GM19324 (cell line): Measurements from ENCODE around the gene SPDYE4.

Experiments
- ATAC-seq: cut with Tn5 transposase; IDR thresholded peaks from one replicate; pipeline ENCODE4 v1.9.1; 2021; ENCODE audit warnings: mild to moderate bottlenecking, moderate library complexity; ENCODE audit not compliant: unreplicated experiment, low FRiP score

SPDYE4 gene

DNA sequence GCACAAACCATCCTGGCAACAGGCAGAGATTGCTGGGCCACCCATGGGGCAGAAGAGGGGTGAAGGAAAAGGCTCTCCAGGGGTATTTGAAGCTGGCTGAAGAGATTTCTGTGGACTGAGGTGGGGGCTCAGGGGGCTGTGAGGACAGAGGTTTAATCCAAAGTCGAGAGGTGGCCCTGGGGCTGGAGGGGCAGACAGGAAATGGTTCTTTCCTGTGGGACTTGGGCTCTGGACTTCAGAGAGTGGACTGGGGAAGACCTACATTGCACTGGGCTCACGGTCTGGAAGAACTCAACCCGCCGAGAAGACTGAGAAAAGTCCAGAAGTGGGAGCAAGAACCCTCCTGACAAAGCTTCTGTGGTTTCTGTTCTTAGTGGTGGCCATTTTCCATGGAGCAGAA is 16.6 kb downstream of the SPDYE4 start:
- ATAC-seq, result no peak

DNA sequence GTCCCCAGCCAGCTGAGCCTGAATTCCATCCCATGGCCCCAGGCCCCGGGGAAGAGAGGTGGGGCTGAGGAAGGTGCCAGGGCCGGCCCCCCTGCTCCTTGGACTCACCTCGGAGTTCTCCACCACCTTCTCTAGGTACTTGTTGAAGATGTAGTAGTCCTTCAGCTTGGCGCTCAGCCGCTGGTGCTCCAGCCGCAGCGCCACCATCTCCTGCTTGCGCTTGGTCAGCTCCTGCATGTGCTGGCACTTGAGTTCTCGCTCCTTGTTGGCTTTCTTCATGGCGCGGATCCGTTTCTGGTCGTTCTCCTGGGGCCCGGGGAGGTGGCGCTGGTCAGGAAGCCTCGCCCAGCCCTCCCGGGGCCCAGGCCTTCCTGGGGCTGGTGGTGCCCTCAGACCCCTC is 17.0 kb downstream of the SPDYE4 start:
- ATAC-seq, result no peak

DNA sequence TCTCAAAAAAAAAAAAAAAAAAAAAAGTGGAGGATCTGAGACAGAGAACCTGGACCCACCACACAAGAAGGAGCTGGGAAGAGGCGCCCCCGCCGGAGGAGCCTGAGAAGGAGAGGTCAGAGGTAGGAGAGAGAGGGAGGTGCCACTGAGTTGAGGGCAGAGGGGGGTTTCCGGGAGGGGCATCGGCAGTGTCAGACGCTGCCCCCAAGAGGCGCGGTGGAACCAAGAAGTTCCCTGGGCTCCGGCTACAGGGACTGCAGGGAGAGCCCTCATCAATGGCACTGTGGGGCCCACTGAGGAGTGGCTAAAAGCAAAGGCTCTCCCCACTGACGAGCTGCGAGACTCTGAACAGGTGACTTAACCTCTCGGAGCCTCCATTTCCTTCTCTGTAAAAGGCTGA is 17.9 kb downstream of the SPDYE4 start:
- no peak for ATAC-seq

DNA sequence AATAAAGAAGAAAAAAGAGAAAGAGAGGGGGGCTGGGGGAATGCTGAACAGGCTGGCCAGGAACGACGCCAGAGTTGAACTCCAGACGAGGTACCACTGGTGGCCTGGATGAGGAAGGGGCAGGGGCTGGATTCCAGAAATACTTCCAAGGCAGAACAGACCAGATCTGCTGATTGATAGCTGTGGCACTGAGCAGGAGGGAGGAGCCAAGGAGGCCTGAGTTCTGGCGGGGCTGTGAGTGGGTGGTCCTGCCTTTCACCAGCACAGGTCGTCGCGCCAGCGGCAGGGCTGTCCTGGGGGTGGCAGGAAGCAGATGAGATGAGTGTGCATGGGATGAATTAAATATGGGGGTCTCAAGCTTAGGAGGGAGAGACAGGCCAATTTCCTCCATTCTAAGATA is 19.2 kb downstream of the SPDYE4 start:
- ATAC-seq, result no peak

DNA sequence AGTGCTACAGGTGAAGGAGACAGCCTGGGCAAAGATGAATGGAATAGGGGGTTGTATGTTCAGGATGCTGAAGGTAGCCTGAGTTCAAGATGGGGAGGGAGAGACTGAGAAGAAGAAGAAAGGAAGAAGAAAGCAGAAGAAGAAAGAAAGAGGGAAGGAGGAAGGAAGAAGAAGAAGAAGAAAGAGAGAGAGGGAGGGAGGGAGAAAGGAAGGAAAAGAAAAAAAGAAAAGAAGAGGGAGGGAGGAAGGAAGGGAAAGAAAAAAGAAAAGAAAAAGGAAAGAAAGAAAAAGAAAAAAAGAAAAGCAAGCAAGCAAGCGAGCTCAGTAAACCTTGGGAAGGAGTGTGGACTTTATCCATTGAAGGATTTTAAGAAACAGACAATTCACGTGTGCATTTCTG is 21.6 kb downstream of the SPDYE4 start:
- no peak for ATAC-seq

DNA sequence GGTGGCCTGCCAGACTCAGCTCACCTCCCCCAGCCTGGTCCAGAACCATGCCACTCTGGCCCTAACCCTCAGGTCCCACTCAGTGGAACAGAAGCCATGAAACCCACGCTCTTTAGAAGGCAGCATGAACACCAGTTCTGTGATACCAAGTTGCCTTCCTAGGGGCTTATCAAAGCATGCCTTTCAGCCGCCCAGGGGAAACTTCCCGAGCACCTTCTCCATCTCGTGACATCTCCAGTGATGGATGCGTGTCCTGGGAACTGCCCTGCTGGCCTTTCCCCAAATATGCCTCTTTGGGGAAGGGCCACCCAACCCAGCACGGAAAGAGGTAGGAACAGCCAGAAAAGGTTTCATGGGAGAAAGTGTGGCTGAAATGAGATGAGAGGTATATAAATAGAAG is 22.0 kb downstream of the SPDYE4 start:
- no peak for ATAC-seq

DNA sequence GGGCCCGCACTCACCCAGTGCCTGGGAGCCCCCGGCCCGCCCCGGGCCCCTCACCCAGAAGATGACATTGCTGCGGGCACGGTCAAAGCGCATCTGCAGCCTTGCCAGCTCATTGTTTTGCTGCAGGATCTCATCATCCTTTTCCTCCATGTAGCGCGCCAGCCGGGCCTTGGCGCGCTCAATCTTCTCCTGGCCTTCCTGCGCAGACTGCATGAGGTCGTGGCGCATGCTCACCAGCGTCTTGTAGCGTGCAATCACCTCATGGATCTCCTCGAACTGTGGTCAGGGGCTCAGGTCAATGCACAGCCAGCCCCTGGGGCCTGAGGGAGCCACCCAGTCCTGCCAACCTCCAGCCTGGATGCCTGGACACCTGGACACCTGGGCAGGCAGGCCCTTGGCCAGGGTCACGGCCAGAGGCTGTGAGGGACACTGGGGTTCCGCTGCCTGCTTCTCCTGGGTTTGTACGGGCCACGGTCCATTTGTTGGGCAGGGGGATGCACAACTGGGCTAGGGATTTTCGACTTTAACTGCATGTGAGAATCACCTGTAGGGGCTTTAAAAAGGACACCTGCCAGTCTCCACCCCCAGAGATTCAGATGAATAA is 22.9 kb downstream of the SPDYE4 start:
- ATAC-seq, result no peak

DNA sequence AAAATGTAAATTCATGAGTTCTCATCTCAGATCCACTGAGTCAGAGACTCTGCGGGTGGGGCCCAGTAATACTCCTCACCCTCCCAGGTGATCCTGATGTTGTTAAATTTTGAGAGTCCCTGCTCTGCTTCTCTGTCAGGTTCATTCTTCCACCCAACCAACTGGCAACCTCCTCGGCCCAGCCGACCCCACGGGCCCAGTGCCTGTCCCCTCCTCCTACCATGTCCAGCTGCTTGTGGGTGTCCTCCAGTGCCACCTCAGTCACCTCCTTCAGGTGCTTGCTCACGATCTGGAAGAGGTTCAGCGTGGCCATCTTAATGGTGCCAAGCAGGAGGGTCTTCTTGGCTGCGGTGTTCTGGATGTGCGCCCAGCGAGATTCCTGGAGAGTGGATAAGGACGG is 23.5 kb downstream of the SPDYE4 start:
- ATAC-seq, result no peak

DNA sequence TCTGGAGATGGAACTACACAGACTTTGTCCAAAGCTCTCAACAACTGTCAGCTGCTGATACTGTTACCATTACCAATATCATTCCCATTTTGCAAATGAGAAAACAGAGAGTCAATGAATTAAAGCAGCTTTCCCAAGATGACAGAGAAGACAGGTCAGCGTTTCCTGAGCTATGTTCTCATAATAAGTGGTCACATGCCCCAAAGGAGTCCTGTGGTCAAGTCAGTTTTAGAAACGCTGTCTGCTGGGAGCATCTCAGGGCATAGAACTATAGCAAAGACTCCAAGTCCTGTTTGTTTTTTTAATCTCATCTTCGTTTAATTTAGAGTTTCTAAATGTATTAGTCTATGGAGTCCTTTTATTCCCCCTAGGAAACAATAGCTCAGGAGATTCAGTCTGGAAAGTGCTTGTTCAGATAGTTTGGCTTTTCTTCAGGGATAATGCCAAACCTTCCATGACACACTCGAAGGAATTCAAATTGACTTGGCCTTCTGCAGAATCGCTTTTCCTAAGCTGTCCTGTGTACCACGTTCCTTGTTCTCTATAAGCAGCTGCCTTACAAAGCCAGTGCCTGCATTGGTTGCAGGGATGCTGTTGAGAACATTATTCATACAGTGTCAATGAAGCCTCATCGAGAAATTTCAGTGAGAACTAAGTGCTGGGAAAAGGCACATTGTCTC is 25.8 kb downstream of the SPDYE4 start:
- no peak for ATAC-seq

DNA sequence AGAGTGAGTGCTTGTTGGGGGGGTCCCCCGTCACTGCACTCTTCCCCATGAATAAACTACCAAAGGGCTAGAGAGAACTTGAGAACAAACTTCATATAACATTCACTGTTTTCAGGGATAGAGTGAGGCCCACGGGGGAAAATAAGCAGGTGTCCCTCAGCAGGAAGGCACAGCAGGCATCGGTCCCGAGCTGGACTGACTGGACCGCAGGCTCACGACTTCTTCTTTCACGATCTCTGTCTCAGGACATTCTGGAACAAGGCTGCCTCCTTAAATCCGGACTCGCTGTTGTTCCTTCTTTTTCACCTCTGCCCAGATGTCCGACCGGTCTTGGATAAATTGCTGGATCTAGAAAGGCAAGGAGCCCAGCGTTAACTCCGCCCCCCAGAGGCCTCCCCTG is 28.5 kb downstream of the SPDYE4 start:
- no peak for ATAC-seq

DNA sequence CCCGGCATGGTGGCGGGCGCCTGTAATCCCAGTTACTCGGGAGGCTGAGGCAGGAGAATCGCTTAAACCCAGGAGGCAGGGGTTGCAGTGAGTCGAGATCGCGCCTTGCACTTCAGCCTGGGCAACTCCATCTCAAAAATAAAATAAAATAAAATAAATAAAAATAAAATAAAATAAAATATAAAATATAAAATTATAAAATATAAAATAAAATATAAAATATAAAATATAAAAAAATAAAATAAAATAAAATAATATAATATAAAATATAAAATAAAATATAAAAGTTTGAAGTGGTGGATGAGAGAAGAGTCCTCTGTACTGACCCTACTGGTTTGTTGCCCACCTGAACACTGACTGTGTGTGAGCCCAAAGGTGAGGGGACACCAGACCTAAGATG is 28.9 kb downstream of the SPDYE4 start:
- ATAC-seq, result no peak

DNA sequence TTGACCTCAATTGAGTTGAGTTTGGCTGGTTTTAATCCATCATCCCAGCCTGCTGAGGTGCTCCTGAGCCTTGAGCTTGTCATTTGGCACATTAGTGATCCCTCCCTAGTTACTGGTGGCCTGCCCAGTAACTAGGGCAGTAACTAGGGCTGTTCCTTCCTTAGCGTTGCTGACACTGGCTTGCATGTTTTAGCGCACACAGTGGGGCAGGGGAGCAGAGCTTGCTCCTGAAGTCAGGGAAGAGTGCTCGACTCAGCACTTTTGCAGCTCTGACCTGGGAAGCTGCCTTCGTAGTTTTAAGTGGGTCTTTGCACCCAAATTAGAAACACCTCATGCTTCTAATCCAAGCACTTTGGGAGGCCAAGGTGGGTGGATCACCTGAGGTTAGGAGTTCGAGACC is 29.4 kb downstream of the SPDYE4 start:
- ATAC-seq, result no peak

DNA sequence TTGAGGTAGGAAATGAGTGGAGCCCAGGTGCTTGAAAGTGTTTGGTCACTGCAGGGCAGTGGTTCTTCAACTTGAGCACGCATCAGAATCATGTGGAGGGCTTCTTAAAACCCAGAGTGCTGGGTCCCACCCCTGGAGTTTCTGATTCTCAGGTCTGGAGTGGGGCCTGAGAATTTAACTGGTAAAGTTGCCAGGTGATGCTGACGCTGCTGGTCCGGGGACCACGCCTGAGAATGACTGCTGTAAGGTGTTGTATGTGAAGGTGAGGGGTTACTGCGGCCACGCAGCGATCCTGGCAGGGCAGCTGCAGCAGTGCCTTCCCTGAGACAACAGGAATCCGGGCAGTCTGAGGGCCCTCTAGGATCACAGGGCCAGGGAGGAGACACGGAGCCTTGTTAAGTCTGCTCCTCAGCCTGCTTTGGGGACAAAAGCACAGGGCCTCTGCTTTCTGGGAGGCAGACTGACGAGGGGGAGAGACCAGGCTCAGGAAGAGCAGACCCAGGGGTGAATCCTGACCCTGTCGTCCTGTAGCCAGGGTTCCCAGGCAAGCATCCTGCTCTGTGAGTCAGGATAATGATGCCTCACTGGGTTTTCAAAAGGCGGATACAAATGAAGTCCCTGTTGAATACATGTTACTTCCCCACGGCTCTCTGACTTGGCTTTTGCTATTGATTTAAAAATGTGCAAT is 30.0 kb downstream of the SPDYE4 start:
- ATAC-seq, result no peak

DNA sequence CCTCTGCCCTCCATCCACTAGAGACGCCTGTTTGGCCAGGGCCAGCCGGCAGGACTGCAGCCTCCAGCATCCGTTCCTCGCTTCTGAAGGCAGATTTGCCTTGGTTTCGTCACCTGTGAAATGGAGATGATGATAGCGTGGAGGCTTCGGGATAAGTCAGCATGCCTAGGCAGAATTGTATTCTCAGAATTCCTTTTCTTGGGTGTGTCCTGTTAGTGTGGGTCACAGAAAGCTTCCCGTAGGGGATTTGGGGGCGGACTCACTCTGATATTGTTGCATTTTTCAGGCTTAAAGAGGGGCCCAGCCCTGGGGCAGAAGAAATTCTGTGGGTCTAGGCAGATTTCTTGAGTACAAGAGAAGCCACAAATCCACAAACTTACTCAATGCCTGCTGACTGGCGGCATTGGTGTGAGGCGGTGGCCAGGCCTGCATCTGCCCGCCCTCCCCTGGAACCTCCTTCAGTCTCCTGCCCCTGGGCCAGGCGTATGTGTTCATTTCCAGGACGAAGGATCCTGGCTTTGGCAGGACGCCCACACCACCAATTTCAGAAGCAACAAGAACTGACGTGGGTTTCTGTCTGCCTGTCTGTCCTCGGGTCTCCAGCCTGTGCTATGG is 31.3 kb downstream of the SPDYE4 start:
- ATAC-seq, result no peak

DNA sequence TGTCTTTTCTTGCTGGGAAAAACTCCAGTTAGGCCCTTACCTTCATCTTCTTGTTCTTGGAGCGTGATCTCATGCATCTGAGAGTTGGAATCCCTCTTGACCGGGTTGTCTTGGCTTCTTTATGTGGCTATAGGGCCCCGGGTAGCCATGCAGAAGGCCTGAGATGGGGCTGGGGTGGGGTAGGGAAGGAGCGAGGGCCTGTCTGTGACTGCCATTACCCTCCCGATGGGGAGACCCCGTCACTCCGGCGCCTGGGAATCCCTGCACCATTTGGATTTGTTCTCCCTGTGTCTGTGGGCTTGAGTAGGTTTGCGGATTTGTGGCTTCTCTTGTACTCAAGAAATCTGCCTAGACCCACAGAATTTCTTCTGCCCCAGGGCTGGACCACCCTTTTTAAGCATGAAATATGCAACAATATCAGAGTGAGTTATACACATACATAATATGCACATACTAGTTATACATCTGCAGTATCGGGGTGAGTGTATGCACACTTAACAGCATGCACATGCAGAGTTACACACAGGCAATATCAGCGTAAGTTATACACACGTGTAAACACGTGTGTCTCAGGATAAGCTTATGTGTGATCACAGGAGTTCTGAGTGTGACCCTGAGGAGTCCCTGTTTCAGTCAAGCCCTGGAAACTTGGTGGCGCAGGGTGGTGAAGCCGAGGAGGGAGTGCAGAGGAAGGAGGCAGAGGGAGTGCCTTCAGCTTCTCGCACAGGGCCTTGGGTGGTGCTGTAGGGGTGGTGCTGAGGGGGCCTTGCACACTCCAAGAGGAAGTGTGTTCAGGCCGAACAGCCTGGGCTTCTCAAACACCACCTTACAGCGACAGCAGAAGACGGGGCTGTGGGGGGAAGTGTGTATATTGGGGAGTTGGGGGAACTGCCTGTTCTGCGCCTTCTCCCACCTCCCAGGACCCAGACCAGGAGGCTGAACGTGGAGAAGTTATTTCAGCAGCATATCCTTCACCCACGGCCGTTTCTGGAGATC is 32.2 kb downstream of the SPDYE4 start:
- no peak for ATAC-seq

DNA sequence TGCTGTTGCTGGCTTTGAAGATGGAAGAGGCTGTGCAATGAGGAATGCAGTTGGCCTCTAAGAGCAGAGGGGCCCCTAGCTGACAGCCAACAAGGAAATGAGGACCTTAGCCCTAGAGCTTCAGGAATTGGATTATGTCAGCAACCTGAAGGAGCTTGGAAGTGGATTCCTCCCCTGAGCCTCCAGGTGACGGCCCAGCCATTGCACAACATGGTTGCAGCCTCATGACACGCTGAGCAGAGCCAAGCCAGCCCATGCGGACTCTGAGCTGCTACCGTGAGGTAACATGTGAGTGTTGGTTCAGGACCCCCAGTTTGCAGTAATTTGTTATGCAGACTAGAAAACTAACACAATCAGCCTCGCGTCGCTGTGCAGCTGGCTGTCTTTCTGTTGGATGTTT is 33.9 kb downstream of the SPDYE4 start:
- no peak for ATAC-seq

DNA sequence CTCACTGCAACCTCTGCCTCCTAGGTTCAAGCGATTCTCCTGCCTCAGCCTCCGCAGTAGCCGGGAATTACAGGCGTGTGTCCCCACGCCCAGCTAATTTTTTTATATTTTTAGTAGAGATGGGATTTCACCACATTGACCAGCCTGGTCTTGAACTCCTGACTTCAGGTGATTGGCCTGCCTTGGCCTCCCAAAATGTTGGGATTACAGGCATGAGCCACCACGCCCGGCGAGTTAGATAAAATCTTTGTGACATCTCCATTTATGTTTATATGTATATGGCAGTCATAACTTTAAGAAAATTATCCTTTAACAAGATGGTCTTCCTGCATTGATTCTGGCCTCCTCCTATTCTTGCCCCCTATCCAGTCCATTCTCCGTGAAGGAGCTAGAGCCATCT is 37.8 kb downstream of the SPDYE4 start:
- ATAC-seq, result no peak

DNA sequence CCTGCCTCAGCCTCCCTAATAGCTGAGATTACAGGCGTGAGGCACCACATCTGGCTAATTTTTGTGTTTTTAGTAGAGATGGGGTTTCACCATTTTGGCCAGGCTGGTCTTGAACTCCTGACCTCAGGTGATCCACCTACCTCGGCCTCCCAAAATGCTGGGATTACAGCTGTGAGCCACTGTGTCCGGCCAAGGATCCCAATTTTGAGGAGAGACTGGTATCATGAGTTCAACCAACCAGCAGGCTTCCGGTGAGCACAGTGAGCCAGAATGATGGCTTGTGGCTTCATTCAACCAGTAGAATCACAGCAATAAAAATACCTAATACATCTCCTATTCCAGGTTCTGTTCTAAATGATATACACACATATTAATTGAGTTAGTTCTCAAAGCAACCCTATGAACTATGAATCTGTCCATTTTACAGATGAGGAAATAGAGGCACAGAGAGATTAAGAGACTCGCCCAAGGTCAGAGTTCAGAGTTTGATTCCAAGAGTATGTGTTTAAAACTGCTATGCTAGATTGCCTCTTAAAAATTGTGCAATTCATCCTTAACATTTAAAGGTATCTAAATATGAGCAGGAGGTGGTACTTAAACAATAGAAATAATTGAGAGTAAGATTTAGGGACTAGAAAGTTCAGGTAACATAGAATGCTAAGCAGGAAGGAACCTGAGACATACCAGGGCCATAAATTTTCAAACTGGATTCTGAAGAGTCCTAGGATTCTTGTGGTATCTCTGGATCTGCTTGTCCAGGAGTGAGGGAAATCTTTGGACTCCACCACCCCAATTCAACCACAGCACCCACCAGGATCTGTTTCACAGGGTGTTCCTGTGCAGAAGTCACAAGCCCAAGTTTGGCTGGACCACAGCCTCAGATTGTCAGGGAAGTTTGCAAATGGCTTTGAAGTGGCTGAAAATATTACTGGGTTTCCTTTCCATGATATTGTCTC is 38.8 kb downstream of the SPDYE4 start:
- no peak for ATAC-seq

DNA sequence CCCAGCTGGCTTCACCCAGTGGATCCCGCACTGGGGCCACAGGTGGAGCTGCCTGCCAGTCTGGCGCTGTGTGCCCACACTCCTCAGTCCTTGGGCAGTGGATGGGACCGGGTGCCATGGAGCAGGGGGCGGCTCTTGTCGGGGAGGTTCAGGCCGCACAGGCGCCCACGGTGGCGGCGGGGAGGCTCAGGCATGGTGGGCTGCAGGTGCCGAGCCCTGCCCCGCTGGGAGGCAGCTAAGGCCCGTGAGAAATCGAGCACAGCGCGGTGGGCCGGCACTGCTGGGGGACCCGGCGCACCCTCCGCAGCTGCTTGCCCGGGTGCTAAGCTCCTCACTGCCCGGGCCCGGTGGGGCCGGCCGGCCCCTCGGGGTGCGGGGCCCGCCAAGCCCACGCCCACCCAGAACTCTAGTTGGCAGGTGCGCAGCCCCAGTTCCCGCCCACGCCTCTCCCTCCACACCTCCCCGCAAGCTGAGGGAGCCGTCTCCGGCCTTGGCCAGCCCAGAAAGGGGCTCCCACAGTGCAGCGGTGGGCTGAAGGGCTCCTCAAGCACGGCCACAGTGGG is 40.3 kb downstream of the SPDYE4 start:
- ATAC-seq, result no peak
